Subcutaneous abdominal adipose tissue (tissue), 5 donors: ENCODE results near the gene AP1AR.

Source experiments
- H3K27ac ChIP-seq: one replicate; pipeline ENCODE4 v1.7.0; 2013; ENCODE audit warnings: low read depth, mild to moderate bottlenecking, inconsistent platforms, low read length, moderate library complexity
- H3K27me3 ChIP-seq, 5 donors: one replicate each; pipeline ENCODE4 v1.7.0; 2013; ENCODE audit warnings: low read length in 5 of 5, inconsistent platforms in 1 of 5; ENCODE audit not compliant: control insufficient read depth in 5 of 5, insufficient read depth in 4 of 5
- H3K36me3 ChIP-seq, 5 donors: one replicate each; pipeline ENCODE4 v1.7.0; 2013; ENCODE audit warnings: low read length in 5 of 5; ENCODE audit not compliant: control insufficient read depth in 5 of 5, insufficient read depth in 5 of 5
- H3K4me1 ChIP-seq, 5 donors: one replicate each; pipeline ENCODE4 v1.7.0; 2013; ENCODE audit warnings: low read length in 5 of 5, mild to moderate bottlenecking in 3 of 5, moderate library complexity in 1 of 5; ENCODE audit not compliant: control insufficient read depth in 5 of 5, insufficient read depth in 5 of 5
- H3K4me3 ChIP-seq, 5 donors: one replicate each; pipeline ENCODE4 v1.7.0; 2013; ENCODE audit warnings: low read length in 5 of 5, low read depth in 1 of 5
- H3K9ac ChIP-seq, 5 donors: one replicate each; pipeline ENCODE4 v1.7.0; 2013; ENCODE audit warnings: low read length in 5 of 5, mild to moderate bottlenecking in 4 of 5, moderate library complexity in 3 of 5
- H3K9me3 ChIP-seq, 5 donors: one replicate each; pipeline ENCODE4 v1.7.0; 2013; ENCODE audit warnings: low read length in 5 of 5; ENCODE audit not compliant: control insufficient read depth in 5 of 5
- donor health status: healthy.
- donor health status: healthy.
- donor health status: healthy.
- donor health status: healthy.
- donor health status: healthy.

AP1AR gene

DNA sequence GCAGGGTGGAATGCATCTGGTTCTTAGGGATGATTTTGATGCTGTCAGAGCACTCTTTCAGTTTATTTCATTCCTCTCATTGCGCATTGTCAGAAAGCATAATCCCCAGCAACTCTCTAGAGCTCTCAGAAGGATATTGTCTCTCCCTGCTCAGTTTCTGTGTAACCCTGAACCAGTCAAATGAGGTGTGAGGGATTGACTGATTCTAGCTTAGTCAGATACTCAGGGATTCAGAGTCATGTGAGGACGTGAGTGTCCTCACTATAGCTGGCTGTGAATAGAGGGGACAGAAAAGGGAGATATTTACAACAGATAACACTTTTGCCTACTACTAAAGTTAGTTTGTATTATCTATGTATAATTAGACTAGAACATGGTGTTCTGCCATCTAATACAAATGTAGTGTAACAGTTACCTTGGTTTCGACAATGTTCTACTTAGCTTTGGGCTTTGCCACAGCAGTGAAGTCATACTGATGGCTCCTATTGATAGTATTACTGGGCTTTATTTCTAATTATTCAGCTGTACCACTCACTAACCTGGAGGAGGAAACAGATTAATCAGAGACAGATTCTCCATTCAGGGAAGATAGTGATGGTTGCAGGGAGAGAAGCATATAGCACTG is 19.5 kb downstream of the AP1AR start:
- Histone ChIP-seq H3K27ac (no peak overlapping the region), H3K27me3 (no peaks in the 10 kb centered on the region), H3K9me3 (no peaks in the 10 kb centered on the region)

DNA sequence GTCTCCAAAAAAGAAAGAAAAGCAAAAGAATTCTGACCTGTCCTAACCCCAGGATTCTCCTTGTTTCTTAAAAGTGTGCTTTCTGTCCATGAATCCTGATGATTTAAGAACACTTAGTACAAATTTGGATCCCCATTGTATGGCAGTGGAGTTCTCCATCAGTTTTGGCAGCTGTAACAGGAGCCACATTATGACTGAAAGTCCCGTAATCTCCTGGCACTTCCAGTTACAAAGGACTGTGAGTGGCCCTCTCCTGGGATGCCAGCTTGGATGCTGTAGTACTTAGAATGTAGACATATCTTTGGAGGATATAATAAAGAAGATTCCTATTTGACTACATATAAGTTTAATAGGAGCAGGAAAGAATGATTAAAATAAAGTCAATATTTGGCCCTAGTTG is 20.6 kb downstream of the AP1AR start:
- H3K9ac ChIP-seq, result no peak overlapping the region
- no peaks in the 10 kb centered on the region for H3K27me3 ChIP-seq
- no peak overlapping the region for H3K4me3 ChIP-seq
- peaks cover 3 to 7% (median 6%) of the 10 kb centered on the region in 5 donors for H3K36me3 ChIP-seq
- H3K27ac ChIP-seq, result no peak overlapping the region
- H3K9me3 ChIP-seq, result no peaks in the 10 kb centered on the region
- no peaks in the 10 kb centered on the region for H3K4me1 ChIP-seq

More for the DNA sequence above, 19.5 kb downstream of the AP1AR start:
- no peak overlapping the region for H3K9ac ChIP-seq
- H3K4me1 ChIP-seq, result no peaks in the 10 kb centered on the region
- H3K36me3 ChIP-seq, result peaks cover 0 to 7% (median 3%) of the 10 kb centered on the region in 5 donors
- H3K4me3 ChIP-seq, result no peak overlapping the region

DNA sequence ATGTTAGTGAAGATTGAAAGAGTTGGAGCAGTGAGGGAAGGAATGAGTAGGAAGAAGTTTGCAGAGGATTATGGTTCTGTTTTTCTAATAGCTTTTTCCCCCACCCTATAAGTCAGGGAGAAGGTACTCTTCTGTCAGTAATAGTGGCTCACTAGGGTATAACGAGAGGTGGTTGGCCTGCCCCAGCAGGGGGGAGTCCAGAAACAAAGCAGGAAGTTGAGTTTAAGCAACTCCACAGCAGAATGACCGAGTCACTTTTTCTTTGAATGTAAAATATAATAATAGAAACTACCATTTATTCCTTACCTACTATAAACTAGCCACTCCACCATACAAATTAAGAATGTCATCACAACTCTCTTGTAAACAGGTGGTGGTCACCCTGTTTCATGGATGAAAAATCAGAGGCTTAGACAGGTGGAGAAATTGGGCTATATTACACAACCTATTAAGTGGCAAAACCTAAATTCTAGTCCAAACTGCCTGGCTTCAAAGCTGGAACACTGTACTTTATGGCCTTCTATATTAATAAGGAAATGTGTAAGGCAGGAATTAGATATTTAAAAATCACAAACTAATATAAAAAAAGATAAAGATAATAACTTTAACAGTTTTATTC is 21.9 kb downstream of the AP1AR start:
- Histone ChIP-seq H3K4me3 (no peak overlapping the region), H3K36me3 (peaks cover 3 to 7% (median 6%) of the 10 kb centered on the region in 5 donors), H3K9me3 (no peaks in the 10 kb centered on the region), H3K27ac (no peak overlapping the region), H3K9ac (no peak overlapping the region), H3K27me3 (no peaks in the 10 kb centered on the region), H3K4me1 (no peaks in the 10 kb centered on the region)

DNA sequence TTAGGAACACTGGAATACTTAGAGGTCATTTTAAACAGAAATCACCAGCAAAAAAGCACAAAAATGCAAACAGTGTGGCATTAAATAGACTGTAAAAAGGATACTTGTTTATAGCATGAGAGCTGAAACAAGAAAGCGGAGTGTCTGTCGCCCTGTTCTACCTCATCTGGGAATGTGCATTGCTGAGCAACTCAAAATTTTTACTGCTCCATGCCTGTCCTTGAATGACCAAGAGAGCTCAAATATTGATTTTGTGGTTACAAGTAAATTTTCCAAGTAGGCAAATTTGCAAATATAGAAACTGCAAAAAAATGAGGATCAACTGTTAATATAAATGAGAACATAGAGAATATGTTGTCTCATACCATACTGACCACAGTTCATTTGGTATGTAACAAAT is 25.5 kb downstream of the AP1AR start:
- Histone ChIP-seq H3K4me1 (no peaks in the 10 kb centered on the region), H3K36me3 (peaks cover 5 to 19% (median 10%) of the 10 kb centered on the region in 5 donors), H3K9me3 (no peaks in the 10 kb centered on the region), H3K9ac (no peak overlapping the region), H3K4me3 (no peak overlapping the region), H3K27me3 (no peaks in the 10 kb centered on the region), H3K27ac (no peak overlapping the region)

DNA sequence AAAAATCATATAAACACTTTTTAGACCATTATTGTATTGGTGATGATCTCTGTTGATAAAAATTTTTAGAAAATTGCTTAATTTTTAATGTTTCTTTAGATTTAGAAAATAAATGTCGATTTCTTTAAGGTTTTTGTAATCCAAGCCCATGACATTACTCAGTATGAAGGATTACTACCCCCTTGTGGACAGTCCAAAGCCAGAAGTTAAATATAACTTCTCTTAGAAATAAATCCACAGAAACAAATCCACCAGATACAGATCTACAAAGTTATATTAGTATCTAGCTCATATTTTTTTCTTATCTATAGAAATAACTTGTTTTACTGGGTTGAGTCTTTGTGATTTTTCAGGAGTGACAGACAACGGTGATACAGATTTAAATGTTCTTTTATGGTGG is 35.2 kb downstream of the AP1AR start:
- Histone ChIP-seq H3K36me3 (peaks cover 0 to 15% (median 9%) of the 10 kb centered on the region in 5 donors), H3K4me1 (peaks cover 0 to 4% (median 0%) of the 10 kb centered on the region in 5 donors), H3K27ac (no peak overlapping the region), H3K9me3 (no peaks in the 10 kb centered on the region), H3K27me3 (no peaks in the 10 kb centered on the region), H3K9ac (no peak overlapping the region), H3K4me3 (no peak overlapping the region)

DNA sequence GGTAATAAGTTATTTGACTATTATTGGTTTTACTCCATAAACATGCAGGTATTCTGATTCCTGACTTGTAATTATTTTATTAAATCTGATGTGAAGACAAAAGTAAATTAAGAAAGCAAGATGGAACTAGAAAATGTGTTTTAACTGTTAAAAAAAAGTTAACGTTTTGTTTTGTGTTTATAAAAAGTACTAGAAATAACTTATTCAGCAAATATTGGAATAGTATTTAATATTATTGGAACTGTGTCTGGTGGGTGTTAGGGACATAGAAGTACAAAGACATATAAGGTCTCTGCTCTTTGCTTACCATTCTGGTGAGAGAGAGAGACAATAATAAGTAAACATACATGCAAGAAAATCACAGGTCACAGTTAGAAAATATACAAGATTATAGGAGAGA is 38.5 kb downstream of the AP1AR start:
- Histone ChIP-seq H3K36me3 (peaks cover 0 to 10% (median 5%) of the 10 kb centered on the region in 5 donors), H3K27ac (no peak overlapping the region), H3K4me1 (no peaks in the 10 kb centered on the region), H3K9ac (no peak overlapping the region), H3K4me3 (no peak overlapping the region), H3K9me3 (no peaks in the 10 kb centered on the region), H3K27me3 (no peaks in the 10 kb centered on the region)

DNA sequence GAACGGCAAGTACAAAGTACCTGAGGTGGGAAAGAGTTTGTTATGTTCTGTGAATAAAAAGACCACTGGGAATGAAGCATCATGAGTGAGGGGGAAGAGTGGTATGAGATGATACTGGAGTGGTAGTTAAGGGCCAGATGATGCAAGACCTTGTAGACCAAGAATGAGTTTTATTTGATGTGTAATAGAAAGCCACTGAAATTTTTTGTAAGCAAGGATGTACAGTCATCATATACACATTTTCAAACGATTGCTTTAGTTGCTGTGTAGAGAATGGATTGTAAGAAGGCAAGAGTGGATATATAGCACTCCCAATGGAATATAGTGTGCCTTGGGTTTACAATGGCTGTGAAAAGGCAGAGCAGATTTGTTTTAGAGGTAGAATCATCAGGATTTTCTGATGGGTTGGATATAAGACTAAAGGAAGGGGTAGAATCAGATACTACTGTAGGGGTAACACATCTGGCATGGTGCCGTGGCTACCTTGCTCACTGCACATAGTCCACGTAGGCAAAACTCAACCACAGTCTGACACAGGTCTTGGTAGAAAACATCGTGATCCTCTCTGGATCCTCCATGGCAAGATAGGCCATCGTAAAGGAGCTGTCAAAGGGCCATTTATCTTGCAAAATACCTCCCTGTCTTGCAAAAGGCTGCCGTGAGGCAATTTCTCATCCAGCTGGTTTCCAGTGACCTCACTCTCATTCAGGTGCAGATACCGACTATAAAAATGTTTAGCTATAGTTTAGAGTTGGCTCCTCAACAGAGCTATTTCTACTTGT is 39.2 kb downstream of the AP1AR start:
- no peak overlapping the region for H3K27ac ChIP-seq
- peaks cover 0 to 10% (median 5%) of the 10 kb centered on the region in 5 donors for H3K36me3 ChIP-seq
- H3K4me1 ChIP-seq, result no peaks in the 10 kb centered on the region
- H3K4me3 ChIP-seq, result no peak overlapping the region
- H3K9me3 ChIP-seq, result no peaks in the 10 kb centered on the region
- H3K9ac ChIP-seq, result no peak overlapping the region
- H3K27me3 ChIP-seq, result no peaks in the 10 kb centered on the region

DNA sequence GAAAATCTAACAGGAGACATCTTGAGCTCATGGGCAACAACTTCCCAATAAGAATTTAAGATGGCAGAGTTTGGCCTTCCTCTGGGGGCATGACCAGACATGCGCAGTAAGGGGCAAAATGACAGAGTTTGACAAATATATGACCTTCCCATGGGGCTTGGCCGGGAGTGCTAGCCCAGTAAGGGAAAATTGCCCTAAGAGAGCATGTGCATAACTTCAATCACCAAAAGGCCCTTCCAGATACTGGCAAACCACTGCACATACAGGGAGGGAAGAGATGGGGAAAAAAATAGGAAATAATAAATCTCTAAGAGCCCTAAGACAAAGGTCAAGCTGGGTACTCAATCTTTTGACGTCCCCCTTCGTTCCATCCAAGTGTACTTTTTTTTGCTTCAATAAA is 40.7 kb downstream of the AP1AR start:
- Histone ChIP-seq H3K4me1 (no peaks in the 10 kb centered on the region), H3K27me3 (no peaks in the 10 kb centered on the region), H3K9ac (no peak overlapping the region), H3K9me3 (no peaks in the 10 kb centered on the region), H3K27ac (no peak overlapping the region), H3K36me3 (peaks cover 0 to 8% (median 5%) of the 10 kb centered on the region in 5 donors), H3K4me3 (no peak overlapping the region)

DNA sequence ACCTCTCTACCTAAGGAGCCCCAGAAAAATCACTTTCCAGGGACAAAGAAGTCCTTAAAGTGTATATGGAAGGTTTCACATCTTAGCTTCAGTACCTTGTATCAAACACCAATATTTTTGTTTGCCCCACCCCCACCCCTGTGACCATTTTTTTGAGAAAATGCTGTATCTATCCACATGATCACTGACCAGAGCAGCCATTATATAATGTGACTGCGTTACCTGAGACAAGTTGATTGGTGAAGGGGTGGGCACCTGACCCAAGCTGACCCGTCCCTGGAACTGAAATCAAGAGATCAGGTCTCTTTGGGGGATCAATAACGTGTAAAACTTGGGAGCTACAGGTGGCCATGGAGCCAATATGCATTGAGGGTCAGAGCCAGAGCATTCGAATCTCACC is 43.4 kb downstream of the AP1AR start:
- H3K9me3 ChIP-seq, result no peaks in the 10 kb centered on the region
- peaks cover 0 to 5% (median 3%) of the 10 kb centered on the region in 5 donors for H3K36me3 ChIP-seq
- H3K9ac ChIP-seq, result no peak overlapping the region
- H3K27me3 ChIP-seq, result no peaks in the 10 kb centered on the region
- no peak overlapping the region for H3K27ac ChIP-seq
- no peaks in the 10 kb centered on the region for H3K4me1 ChIP-seq
- no peak overlapping the region for H3K4me3 ChIP-seq

DNA sequence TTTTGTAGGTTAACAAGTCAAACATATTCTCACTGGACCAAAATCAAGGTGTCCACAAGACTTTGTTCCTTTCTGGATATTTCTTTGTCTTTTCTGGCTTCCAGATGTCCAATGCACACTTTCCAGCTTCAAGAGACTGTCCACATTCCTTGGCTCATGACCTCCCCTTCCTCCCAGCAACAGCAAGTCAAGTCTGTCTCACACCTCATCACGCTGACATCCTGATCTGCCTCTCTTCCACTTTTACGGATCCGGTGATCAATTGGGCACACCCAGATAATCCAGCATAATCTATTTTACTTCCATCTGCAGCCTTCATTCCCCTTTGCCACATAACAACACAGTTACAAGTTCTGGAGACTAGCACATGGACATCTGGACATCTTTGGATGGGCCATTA is 44.5 kb downstream of the AP1AR start:
- no peak overlapping the region for H3K27ac ChIP-seq
- H3K4me1 ChIP-seq, result no peaks in the 10 kb centered on the region
- no peak overlapping the region for H3K9ac ChIP-seq
- no peak overlapping the region for H3K4me3 ChIP-seq
- H3K36me3 ChIP-seq, result peaks cover 0 to 5% (median 3%) of the 10 kb centered on the region in 5 donors
- H3K9me3 ChIP-seq, result no peaks in the 10 kb centered on the region
- no peaks in the 10 kb centered on the region for H3K27me3 ChIP-seq
